GM12875 (cell line): Measurements from ENCODE around the gene SLC30A1.

Experiments used
- H3K4me3 ChIP-seq: one replicate; pipeline ENCODE4 v1.5.1; 2011; ENCODE audit warnings: low read depth, low read length, control low read depth
- TF ChIP-seq, protein P1 (sequence below): IDR thresholded peaks from 2 replicates; pipeline ENCODE4 v1.5.1; 2011; ENCODE audit warnings: low read depth, mild to moderate bottlenecking, control low read depth, inconsistent platforms, low read length, moderate library complexity, borderline replicate concordance; ENCODE audit not compliant: insufficient read depth

Gene SLC30A1

DNA sequence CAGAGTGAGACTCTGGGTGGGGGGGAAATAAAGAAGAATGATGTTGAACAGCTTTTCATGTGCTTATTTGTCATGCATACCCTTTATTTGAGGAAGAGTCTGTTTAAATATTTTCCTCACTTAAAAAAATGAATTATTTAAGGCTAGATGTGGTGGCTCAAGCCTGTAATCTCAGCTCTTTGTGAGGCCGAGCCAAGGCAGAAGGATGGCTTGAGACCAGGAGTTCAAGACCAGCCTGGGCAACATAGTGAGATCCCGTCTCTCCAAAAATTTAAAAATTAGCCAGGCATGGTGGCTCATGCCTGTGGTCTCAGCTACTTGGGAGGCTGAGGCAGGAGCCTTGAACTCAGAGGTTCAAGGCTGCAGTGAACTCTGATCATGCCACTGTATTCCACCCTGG, 25.4 kb downstream of the SLC30A1 start:
- TF ChIP-seq, protein P1, sequence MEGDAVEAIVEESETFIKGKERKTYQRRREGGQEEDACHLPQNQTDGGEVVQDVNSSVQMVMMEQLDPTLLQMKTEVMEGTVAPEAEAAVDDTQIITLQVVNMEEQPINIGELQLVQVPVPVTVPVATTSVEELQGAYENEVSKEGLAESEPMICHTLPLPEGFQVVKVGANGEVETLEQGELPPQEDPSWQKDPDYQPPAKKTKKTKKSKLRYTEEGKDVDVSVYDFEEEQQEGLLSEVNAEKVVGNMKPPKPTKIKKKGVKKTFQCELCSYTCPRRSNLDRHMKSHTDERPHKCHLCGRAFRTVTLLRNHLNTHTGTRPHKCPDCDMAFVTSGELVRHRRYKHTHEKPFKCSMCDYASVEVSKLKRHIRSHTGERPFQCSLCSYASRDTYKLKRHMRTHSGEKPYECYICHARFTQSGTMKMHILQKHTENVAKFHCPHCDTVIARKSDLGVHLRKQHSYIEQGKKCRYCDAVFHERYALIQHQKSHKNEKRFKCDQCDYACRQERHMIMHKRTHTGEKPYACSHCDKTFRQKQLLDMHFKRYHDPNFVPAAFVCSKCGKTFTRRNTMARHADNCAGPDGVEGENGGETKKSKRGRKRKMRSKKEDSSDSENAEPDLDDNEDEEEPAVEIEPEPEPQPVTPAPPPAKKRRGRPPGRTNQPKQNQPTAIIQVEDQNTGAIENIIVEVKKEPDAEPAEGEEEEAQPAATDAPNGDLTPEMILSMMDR: no peak
- H3K4me3 ChIP-seq: no peak overlapping the region

DNA sequence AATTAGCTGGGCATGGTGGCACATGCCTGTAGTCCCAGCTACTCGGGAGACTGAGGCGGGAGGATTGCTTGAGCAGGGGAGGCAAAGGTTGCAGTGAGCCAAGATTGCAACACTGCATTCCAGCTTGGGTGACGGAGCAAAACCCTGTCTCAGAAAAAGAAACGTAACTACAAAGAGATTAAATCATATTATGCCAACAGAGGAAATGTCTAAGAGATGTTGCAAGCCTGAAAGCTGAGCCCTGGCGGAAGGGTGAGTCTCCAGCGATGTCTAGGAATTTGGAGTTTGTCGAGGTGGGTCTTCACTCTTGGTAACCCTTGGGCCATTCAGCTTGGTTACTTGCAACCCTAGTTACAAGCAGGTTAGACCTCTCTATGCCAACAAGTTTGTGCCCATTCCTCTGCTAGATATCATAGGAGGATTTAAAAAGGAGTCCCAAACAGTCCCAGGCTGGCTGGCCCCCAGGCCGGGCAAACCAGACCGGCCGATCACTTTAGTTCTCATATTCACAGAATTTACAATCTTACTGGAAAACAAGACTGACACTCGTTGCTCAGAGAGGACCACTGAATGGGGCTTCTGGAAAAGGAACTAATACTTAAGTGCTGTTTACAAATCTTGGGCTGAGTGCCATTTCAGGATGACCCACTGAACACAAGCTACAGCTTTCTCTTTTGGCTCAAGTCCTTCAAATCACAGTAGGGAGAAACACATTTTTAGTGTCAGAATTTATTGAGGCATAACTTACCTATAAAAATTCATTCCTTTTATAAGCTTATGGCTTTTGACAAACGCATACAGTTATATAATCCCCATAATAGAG, 27.1 kb downstream of the SLC30A1 start:
- TF ChIP-seq, protein P1: no peak
- no peak overlapping the region for H3K4me3 ChIP-seq

DNA sequence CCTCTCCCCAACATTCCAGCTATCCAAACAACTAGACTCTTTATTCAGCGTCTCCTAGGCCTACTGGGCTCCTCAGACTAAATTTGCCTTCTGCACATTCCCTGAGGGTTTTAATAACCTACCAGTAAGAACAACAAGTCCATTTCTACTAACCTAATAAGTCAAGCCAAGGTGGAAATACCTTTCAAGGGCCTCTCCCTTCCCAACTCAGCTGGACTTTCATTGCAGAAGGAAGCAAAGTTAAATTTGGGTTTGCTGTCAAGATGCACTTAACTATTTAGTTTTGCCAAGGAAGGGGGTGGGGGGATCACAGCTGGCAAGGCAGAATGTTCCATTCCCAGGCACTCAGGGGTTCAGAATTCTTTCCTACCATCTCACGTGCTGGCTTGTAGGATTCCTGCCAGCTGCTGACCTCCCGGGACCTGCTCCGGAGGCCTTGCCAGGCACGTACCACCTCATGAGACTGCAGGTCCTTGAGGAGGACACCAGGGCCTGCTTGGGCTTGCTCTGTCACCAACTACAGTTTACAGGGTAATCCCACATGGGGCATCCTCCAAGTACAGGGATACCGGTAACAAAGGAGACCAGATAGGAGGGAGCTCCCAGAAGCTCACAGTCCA, 29.8 kb downstream of the SLC30A1 start:
- TF ChIP-seq, protein P1: no peak
- H3K4me3 ChIP-seq: no peak overlapping the region

DNA sequence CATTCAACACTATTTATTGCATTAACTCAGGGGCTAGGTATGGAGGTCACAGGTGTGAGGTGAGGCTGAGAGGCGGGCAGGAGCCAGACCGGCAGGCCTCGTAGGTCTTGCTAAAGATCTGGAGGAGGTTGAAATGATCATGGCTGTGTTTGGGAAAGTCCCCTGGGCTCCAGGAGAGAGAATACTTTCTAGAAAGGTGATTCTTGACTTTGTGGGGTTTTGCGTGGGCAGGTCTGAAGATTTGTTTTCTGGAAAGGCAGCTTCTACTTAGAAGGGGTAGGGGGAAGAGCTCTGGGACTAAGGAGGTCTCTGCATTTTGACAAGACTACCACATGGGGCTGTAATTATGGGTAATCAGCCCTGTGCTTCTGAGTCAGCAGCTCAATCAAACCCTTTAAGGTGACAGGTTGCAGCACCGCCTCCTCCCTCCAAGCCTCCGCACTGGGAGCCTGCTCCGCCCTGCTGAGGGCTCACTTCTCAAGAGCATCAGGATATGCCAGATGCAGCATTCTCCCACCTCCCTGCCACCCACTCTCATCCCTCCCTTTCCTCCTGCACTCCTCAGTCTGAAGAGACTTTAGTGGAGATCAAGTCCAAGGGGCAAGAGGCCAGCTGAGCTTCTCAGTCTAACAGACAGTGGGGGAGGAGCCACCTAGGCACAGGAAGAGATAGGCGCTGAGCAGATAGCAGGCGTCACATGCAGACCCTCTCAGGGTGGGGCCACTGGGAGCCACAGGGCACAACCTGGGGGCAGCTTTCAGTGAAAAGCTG, 30.5 kb downstream of the SLC30A1 start:
- H3K4me3 ChIP-seq: no peak overlapping the region
- TF ChIP-seq, protein P1: no peak

DNA sequence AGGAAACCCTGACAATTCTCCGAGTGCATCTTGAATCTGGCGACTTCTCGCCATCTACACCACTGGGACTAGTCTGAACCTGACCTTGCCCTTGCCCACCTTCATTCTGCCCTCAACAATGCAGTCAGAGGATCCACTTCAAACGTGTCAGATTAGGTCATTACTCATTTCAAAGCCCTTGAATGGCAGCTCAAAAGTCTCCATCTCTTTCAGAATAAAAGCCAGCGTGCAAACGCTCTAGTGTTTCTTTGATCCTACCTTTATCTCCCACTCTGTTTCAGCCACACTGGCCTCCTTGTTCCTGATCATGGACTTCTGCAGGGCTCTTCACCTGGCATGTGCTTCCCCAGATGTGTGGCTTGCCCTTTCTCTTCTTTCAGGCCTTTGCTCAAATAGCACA, 31.3 kb downstream of the SLC30A1 start:
- H3K4me3 ChIP-seq: no peak overlapping the region
- TF ChIP-seq, protein P1: no peak

DNA sequence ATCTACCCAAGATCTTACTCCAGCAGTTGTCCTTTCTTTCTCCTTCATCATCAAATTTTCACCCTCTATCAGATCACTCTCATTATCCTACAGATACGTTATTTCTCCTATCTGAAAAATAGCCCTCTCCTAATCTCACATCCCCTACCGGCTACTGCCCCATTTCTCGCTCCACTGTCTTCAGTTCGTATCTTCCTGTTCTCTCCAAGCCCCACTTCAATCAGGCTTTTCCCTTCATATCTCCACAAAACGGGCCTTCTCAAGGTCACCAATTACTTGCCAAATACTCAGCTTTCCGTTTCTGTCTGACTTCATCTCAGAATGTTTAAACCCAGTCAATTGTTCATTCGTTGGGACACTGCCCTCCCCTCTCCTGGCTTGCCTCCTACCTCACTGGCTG, 32.4 kb downstream of the SLC30A1 start:
- TF ChIP-seq, protein P1: no peak
- no peak overlapping the region for H3K4me3 ChIP-seq
